HG03442 (cell line): ENCODE measurements around the gene PTPRK.
A peak's percentile ranks its signal among the peaks of the same experiment; 100 is the strongest.

Experiments used
- ATAC-seq: cut with Tn5 transposase; IDR thresholded peaks from one replicate; pipeline ENCODE4 v1.9.1; 2021; ENCODE audit warnings: mild to moderate bottlenecking, moderate library complexity; ENCODE audit not compliant: unreplicated experiment

The PTPRK gene

DNA sequence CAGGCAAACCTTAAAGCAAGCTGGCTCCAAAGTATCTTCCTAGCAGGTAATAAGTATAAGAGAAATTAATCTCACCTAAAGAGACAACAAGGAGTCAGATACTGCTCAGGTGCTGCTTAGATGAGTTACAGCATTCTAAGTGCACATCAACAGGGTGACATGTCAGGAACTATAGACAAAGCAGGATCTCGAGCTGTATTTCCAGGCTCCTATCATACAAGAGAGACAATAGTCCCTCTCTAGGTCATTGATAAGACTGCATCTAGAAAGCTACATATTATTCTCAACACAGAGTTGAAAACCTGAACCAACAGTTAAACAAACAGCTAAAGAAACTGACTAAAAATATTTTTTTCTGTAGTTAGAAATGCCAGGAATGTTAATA, 3.9 kb downstream of the PTPRK start:
- ATAC-seq: no peak

GRCh38 chr6:128515550-128516513, 4.6 kb downstream of the PTPRK start:
- ATAC-seq: no peak

GRCh38 chr6:128513878-128514277, 6.5 kb downstream of the PTPRK start:
- ATAC-seq: no peak

DNA sequence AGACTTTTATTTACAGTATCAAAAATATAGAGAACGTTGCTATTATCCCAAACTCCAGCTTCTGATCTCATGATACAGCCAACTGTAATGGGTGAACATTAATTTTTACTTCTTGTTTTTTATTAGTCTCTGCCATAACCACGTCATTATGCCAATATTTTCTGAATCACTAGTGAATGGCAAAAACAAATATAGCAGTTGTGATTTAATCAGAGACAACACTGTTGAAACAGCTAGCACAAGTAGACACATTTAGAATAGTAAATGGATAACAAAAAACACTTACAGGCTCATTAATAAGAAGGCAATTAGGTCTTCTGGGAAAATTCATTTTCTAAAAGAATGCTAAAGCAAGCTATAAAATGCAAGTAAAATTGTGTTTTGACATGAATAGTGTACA, 8.1 kb downstream of the PTPRK start:
- no peak for ATAC-seq

GRCh38 chr6:128511506-128511905, 8.9 kb downstream of the PTPRK start:
- peak; percentile 50 for ATAC-seq

GRCh38 chr6:128509709-128510108, 10.7 kb downstream of the PTPRK start:
- ATAC-seq: no peak

DNA sequence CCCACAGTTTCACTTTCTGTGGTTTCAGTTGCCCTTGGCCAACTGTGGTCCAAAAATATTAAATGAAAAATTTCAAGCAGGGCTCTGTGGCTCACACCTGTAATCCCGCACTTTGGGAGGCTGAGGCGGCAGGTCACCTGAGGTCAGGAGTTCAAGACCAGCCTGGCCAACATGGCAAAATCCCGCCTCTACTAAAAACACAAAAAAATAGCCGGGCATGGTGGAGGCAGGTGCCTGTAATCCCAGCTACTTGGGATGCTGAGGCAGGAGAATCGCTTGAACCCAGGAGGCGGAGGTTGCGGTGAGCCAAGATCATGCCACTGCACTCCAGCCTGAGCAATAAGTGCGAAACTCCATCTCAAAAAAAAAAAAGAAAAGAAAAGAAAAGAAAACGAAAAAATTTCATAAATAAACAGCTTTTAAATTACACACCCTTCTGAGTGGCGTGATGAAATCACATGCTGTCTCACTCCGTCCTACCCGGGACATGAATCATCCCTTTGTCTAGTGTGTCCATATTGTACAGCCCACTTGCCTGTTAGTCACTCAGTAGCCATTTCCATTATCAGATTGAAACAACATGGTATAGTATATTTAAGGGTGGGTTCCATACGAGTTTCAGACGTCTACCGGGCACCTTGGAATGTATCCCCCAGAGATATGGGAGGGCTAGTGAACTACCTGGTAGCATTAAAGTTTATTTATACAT, 11.7 kb downstream of the PTPRK start:
- ATAC-seq: no peak

DNA sequence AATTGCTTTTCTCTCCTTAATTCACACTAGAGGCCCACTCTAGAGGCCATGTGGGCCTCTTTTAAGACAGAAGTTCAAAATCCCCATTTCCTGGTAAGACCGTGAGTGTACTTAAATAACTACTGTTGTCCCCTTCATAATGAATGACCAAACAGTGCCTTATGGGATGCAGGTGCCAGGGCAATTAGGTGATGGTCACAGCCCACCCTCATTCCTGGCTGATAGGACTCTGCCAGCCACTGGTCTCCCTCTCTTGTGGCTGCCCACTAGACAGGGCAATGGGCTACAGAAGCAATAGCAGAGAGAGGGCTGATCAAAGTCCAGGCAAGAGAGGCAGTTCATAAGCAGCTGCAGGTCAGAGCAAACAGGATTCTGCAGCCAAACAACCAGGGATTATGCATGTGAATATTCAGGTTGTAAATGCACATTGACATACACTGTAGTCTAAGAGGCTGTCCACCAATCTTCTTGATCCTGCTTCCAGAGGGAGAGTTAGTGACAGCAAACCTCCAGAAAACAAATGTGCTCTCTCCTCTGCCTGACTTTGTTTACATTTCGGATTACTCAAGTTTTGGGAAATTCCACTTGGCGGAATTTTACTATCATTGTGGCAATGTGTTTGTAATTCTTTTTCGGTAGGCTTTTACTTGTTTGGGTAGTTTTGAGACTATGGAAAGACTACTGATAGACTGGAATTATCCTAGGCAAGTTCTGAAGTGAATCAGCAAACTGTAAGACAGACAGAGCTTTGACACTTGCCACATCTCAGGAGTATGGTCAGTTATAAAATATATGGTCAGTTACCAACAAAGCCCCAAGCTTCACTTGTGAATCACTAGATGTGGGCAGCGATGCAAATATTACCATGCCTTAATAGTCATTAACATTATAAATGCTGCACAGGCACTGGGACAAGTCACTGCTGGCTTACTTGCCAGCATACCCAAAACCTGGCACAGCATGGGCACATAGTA, 12.8 kb downstream of the PTPRK start:
- no peak for ATAC-seq

GRCh38 chr6:128505603-128506002, 14.8 kb downstream of the PTPRK start:
- no peak for ATAC-seq

GRCh38 chr6:128504003-128504654, 16.3 kb downstream of the PTPRK start:
- no peak for ATAC-seq

GRCh38 chr6:128500749-128501600, 19.4 kb downstream of the PTPRK start:
- no peak for ATAC-seq

- ATAC-seq: no peak
These were observed 20.4 kb downstream of the PTPRK start for GRCh38 chr6:128500014-128500413.

DNA sequence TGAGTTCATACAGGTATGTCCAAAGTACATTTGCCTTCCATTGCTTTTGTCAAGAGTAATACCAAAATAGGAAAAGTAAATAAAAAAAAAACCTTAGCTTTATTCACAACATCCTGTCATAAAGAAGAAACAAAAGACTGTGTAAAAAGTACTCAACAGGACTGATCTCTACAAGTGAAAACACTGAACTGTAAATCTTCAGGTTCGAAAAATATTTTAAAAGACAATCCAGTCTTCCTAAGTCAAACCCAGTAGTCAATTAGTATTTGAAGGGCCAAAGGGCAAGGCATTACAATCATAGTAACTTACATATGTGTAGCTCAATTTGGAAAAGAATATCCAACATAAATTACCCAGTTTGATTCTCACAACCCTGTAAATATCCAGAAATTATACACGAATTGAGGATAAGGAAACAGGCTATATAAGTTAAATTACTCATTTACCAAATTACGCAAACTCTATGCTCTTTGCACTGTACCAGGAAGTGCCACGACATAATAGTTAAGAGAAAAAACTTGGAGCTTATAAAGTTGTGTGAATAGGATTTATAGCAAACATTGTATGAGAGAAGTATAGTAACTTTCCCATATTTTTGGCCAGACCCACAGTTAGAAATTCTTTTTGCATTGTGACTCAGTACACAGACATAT, 21.2 kb downstream of the PTPRK start:
- no peak for ATAC-seq

DNA sequence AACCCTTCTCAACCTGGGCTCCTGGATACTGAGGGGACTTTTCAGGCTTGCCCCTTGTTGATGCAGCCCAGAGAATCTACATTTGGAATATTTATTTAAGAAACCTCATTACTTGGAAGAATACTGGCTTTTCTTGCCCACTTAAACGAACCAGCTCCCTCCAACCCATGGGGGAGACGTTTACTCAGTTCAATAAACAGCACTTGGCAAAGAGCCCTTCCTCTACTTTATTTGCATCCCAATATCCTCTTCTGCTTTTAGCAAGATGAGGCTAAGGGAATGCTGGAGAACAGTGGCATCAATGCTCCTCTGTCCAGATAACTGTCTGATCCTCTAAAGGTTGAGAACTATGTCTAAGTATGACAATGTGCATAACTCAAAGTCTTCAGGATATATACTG, 22.2 kb downstream of the PTPRK start:
- no peak for ATAC-seq

DNA sequence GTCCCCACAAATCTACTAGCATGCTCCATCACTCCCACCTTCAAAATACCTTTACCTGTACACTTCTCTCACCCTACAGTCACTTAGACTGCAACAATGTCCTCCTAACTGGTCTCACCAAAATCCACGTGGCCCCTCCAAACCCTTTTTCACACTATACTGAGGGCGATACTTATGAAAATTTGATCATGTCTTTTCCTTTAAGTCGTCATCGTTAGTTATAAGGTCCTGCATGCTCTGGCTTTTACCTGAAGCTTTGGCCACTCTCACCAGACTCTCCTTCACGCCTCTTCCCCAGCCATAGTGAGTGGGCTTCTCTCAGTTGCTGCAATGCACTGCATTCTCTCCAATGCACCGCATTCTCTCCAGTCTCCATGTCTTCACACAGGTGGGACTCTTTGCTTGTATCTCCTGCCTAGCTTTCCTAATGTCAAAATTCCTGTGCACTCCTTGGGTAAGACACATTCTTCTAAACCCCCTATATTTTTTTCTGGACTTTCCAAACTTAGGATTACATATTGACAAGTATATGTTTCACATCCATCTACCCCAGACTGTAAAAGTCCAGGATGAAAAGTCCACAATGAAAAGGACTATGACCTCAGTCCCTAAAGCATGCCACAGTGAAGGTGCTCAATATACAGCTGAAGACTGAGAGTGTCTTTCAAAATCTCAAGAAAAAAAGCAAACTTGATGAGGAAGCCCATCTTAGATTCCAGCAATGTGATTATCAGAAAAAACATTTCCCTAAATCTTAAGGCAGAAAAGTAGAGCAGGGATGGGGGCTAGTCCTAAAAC, 24.7 kb downstream of the PTPRK start:
- ATAC-seq: no peak

- ATAC-seq: no peak
These were observed 26.0 kb downstream of the PTPRK start for GRCh38 chr6:128494440-128494839.

DNA sequence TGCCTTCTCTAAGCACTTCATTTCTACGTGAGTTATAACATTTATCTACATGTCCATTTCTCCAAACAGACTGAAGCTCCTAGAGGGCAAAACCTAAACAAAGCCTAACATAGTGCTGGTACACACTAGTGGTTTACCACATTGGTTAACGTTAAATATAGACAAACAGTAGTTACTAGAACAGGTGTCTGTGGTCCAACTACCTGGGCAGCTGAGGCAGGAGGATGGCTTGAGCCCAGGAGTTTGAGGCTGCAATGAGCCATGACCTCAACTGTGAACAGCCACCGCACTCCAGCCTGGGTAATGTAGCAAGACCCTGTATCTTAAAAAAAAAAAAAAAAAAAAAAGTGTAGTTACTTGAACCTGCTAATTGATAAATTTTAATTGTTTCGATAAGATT, 26.5 kb downstream of the PTPRK start:
- peak; percentile 51 for ATAC-seq

DNA sequence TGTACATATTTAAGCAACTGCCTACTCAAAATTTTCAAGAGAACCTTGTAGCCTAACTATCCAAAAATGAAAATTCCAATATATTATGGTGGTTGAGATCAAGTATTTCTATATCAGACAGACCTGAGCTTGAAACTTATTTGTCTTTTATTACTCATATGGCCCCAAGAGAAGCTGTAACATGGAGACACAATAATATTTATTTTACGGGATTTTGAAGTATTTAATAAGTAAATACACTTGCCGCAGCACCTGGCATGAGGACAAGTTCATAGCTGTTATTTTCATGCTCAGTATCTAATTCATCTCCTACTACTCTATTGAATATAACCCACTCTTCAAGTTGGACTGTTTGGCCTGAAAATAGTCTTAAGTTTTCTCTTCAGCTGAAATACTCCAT, 28.0 kb downstream of the PTPRK start:
- ATAC-seq: no peak
